Colonic mucosa (tissue), 4 donors: Measurements from ENCODE around the gene ZNF678. TPM values are rescaled to one million over a fixed set of nuclear protein-coding genes. Genes with fewer than 3 reads are reported as not detected.

ENCODE experiments used
- DNase-seq: peaks from one replicate; pipeline ENCODE4 v3.0.0-alpha.2; 2020
- H3K27ac ChIP-seq: fragments of 200-600 bp; one replicate; pipeline ENCODE4 v1.8.0; 2021
- H3K27me3 ChIP-seq: fragments of 200-600 bp; one replicate; pipeline ENCODE4 v1.8.0; 2021
- H3K36me3 ChIP-seq: fragments of 200-600 bp; one replicate; pipeline ENCODE4 v1.8.0; 2021
- H3K4me1 ChIP-seq: fragments of 200-600 bp; one replicate; pipeline ENCODE4 v1.8.0; 2021; ENCODE audit warnings: mild to moderate bottlenecking
- H3K4me3 ChIP-seq: fragments of 200-600 bp; one replicate; pipeline ENCODE4 v1.8.0; 2021
- H3K9ac ChIP-seq, 2 donors: one replicate each; pipeline ENCODE4 v1.7.0; 2013; ENCODE audit warnings: control low read depth in 2 of 2, low read depth in 2 of 2, low read length in 2 of 2
- H3K9me3 ChIP-seq: fragments of 200-600 bp; one replicate; pipeline ENCODE4 v1.8.0; 2021
- intact Hi-C: fragments of 100-400 bp; cut with DNase I; formaldehyde crosslinking; loops from one replicate; pipeline ENCODE4 v1.14.1; 2022
- total RNA-seq, 2 donors: library from RNA; stranded (reverse); fragmentation: NEBNext Ultra II Directional in 1 of 2; extraction: Animal tissue kit (Norgen Biotek cat#: 25700) in 1 of 2; gene quantifications; one replicate each; pipeline ENCODE4 v1.2.1, GENCODE V29; 2021
- TF ChIP-seq, protein P1 (sequence below): fragments of 200-600 bp; IDR thresholded peaks from one replicate; pipeline ENCODE4 v1.8.0; 2022; ENCODE audit warnings: antibody characterized with exemption, mild to moderate bottlenecking
- donor health status: healthy.
- donor health status: DM: no; HTN: no; CAD: no.
- donor health status: DM: no; HTN: no; CAD: no.

ZNF678 gene
- total RNA-seq, 2 donors from 2014 or later = 7.4 to 10.4 TPM

- Histone ChIP-seq H3K27me3 (no peaks in the 10 kb centered on the region), H3K36me3 (no peaks in the 10 kb centered on the region), H3K9ac (no peak overlapping the region), H3K27ac (no peak overlapping the region), H3K9me3 (no peaks in the 10 kb centered on the region), H3K4me1 (no peaks in the 10 kb centered on the region), H3K4me3 (no peak overlapping the region)
- TF ChIP-seq, protein P1, sequence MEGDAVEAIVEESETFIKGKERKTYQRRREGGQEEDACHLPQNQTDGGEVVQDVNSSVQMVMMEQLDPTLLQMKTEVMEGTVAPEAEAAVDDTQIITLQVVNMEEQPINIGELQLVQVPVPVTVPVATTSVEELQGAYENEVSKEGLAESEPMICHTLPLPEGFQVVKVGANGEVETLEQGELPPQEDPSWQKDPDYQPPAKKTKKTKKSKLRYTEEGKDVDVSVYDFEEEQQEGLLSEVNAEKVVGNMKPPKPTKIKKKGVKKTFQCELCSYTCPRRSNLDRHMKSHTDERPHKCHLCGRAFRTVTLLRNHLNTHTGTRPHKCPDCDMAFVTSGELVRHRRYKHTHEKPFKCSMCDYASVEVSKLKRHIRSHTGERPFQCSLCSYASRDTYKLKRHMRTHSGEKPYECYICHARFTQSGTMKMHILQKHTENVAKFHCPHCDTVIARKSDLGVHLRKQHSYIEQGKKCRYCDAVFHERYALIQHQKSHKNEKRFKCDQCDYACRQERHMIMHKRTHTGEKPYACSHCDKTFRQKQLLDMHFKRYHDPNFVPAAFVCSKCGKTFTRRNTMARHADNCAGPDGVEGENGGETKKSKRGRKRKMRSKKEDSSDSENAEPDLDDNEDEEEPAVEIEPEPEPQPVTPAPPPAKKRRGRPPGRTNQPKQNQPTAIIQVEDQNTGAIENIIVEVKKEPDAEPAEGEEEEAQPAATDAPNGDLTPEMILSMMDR = no peak
- intact Hi-C loops = no loop called here
- no peak for DNase-seq
Measured at GRCh38 chr1:227607336-227607898, 44.1 kb downstream of the ZNF678 start.

- Histone ChIP-seq H3K4me1 (no peaks in the 10 kb centered on the region), H3K4me3 (no peak overlapping the region), H3K36me3 (no peaks in the 10 kb centered on the region), H3K9me3 (no peaks in the 10 kb centered on the region), H3K27ac (no peak overlapping the region), H3K27me3 (no peaks in the 10 kb centered on the region), H3K9ac (no peak overlapping the region)
- DNase-seq = no peak
- intact Hi-C loops = no loop called here
- TF ChIP-seq, protein P1 = no peak
Measured at GRCh38 chr1:227612658-227613057, 49.3 kb downstream of the ZNF678 start.

DNA sequence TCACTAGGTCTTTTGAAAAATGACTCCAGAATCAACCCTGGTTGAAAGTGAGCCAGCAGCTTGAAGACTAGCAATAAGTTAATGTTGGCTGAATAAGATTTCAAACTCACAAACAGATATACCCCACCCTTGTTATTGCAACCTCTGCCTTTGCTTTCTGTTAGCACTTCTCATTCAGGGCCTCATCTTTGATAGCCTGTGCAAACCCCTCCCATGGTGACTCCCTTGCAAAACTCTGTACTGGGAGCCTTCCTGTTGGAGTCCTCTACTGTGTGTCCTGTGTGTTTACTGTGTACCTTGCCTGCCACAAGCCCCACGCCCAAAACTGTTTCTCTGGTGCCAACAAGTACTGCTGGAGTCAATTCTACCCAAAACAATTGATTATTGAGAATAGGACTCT is 50.2 kb downstream of the ZNF678 start:
- TF ChIP-seq, protein P1 = no peak

GRCh38 chr1:227621211-227621610 is 57.9 kb downstream of the ZNF678 start:
- Histone ChIP-seq H3K9me3 (no peaks in the 10 kb centered on the region), H3K4me1 (no peaks in the 10 kb centered on the region), H3K4me3 (no peak overlapping the region), H3K9ac (no peak overlapping the region), H3K27ac (no peak overlapping the region), H3K27me3 (no peaks in the 10 kb centered on the region), H3K36me3 (no peaks in the 10 kb centered on the region)
- DNase-seq = no peak
- intact Hi-C loops = no loop called here
- TF ChIP-seq, protein P1 = no peak

More for the DNA sequence above, 50.2 kb downstream of the ZNF678 start:
- Histone ChIP-seq H3K27me3 (no peaks in the 10 kb centered on the region), H3K4me1 (no peaks in the 10 kb centered on the region), H3K4me3 (no peak overlapping the region), H3K9me3 (no peaks in the 10 kb centered on the region), H3K9ac (no peak overlapping the region), H3K36me3 (no peaks in the 10 kb centered on the region), H3K27ac (no peak overlapping the region)
- intact Hi-C loops = no loop called here
- DNase-seq = no peak

DNA sequence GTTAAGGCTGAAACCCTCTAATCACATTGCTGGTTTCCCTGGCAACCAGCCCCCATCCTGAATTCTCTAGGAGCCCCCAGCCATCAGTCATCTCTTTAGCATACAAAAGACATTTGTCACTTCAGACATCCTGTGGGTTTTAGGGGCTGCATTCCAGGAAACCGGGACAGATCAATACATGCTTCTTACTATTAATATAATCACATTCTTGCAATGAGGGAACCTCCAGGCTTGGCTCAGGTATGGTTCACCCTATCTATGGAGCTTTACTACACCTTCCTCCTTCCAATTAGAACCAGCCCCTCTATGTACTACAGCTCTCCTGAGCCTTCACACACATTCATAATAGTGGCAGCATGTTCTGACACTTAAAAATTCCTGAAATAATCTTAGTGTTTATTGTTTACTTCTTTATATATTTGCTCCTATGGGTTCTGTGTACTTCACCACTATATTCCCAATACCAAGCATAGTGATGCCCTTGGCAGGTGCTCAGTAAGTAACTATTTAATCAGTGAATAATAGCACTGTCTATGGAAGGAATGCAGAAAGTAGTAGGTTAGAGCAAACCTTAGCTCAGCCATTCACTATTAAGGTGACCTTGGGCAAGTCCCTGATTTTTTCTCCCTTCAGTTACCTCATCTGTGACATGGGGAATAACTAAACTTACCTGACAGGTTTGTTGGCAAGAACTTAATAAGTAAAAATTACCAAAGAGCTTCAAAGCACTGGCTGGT is 59.6 kb downstream of the ZNF678 start:
- no peaks in the 10 kb centered on the region for H3K9me3 ChIP-seq
- no peaks in the 10 kb centered on the region for H3K27me3 ChIP-seq
- H3K9ac ChIP-seq = no peak overlapping the region
- DNase-seq = no peak
- H3K36me3 ChIP-seq = no peaks in the 10 kb centered on the region
- H3K27ac ChIP-seq = no peak overlapping the region
- H3K4me3 ChIP-seq = no peak overlapping the region
- intact Hi-C loops = no loop called here
- TF ChIP-seq, protein P1 = no peak
- H3K4me1 ChIP-seq = no peaks in the 10 kb centered on the region
